HG03575 (cell line): Measurements from ENCODE around the gene KPTN.

Experiments used
- ATAC-seq: cut with Tn5 transposase; IDR thresholded peaks from one replicate; pipeline ENCODE4 v1.9.1; 2021; ENCODE audit not compliant: unreplicated experiment, insufficient number of reproducible peaks, low FRiP score; ENCODE audit errors: extremely low read depth

The KPTN gene

DNA sequence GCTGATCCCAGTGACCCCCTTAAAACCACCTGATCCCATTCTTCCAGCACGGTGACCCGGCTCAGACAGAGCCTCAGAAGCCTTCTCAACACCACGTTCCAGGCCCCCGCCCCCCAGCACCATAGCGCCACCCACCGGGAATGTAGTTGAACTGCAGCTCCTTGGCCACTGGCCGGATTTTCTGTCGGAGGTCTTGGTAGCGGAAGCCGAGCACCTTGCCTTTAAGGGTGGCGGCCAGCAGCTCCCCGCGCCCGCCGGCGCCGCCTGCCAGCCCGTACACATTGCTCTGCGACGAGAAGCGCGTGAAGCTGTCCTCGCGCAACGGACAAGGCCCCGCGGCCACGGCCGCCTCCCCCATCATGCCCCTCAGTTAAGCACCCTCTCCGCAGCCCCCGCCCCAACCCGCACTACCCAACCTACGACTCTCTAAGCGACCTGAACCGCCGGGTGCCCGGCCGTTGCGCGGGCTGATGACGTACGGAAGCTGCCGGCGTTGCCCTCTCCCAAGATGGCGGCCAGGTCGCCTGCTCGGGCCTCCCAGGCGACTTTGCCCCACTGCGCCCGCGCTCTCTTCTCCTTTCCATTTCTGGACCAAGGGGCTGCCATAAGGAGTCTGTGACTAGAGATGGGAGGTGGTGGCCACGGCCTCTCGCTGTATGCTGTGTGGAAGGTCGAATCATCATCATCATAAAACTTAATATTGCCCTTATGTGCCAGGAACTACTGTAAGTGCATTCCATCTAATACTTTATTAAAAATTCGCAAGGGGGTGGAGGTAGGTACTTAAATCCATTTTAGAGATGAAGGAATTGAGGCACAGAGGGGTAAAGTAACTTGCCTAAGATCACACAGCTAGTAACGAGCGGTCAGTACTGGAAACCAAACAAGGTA, at the start of gene KPTN:
TSS of gene KPTN (minus strand) at position 420 of the 891 bp plus-strand sequence. CDS start at position 361, 59 bp downstream.
- ATAC-seq = no peak

DNA sequence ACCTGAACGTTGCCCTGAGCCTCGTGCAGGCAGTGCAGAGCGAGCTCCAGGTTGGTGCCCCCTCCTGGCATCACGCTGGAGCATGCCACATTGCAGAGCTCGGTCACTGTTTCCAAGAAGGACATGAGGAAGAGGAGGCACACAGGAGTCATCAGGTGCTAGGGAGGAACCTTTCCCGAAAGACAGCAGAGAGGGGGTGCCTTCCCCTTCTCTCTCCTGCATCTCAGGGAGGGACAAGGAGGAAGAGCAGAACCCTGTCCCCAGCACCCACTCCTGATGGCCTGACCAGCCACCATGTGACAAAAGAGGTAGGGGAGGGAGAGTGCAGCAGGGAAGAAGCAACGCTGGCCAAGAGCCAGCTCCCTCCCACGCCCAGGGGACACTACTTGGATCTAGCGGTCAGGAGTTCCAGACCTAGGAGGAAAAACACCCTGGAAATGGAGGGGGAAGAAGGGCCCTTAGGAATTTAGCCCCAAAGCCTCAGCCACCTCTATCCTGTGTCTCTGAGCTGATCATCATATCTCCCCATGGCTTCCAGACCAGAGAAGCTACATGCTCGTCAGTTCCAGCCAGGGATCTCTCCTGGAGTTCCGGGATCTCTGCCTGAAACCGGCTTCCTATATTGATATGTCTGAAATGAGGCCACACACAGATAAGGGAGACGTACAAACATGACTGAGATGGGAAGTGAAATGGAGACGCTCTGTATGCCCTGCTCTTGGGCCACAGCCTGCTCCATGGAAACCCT, 47.8 kb upstream of the KPTN start:
- no peak for ATAC-seq

DNA sequence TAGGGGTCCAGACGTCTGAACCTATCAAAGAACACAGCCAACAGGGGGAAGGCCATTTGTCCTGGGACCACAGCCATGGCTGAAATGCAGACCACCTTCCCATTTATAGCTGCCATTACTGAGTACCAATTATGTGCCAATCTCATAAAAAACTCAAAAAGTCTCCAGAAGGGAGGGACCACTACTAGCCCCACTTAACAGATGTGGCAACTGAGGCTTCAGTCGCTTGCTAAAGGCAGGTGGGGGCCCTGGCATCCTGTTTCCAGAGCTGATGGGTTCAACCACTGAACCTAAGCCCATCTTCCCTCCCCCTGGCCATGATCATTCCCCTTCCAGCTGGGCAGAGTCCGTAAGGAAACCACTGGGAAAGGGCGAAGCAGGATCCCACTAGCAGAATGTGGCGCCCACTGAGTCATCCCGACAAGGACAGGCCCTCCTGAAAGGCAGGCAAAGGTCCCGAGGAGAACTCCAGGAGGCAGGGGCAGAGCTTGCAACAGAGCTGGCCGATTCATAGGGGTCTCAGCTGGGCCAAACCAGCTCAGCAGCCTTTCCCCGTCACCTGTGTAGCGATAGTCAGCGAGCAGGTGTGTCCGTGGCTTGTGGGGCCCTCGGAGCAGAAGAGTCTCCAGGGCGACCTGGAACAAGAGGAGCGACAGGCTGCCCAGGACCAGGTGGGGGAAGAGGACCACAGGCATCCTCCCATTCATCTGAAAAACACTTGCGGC, 45.2 kb upstream of the KPTN start:
- ATAC-seq = no peak

GRCh38 chr19:47526798-47527197, 42.8 kb upstream of the KPTN start:
- no peak for ATAC-seq

GRCh38 chr19:47523473-47523872, 39.5 kb upstream of the KPTN start:
- ATAC-seq = no peak

GRCh38 chr19:47521473-47522180, 37.6 kb upstream of the KPTN start:
- ATAC-seq = no peak

GRCh38 chr19:47520839-47521238, 36.8 kb upstream of the KPTN start:
- ATAC-seq = no peak

DNA sequence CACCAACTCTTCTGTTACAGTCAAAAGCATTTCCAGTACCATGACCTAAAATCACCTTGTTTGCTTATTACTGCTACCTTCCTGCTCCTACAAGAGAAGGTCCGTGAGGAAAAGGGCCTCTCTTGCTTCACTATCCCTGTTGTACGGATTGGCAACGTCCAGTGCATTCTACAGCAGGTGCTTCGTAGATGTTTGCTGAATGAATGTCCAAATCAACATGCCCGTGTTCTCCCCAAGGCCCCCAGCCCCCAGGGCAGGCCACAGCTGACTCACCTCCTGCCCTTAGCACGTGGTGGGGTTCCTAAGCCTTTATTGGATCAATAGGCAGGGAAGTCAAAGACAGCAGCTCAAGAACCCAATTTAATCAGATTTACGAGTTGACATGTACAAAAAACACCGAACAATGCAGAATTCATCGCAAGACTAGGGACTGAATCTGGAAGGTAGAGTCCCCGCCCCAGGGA, 36.4 kb upstream of the KPTN start:
- ATAC-seq = no peak

GRCh38 chr19:47518854-47519253, 34.8 kb upstream of the KPTN start:
- no peak for ATAC-seq

DNA sequence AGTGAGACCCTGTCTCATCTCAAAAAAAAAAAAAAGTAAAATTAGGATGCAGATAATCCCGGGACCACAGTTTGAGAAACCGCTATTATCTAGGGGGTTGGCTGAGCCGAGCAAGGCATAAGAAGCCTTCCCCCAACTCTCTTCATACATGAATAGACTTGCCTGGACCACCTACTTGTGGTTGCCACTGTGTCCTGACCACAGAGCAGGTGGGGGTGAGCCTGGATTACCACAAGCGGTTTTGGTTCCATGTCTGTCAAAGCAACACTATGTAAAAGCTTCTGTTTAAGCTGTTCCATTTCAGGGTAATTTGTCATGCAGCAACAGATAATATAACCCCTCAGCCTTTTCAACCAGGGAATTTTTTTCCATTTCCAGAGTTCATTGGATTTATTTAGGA, 34.1 kb upstream of the KPTN start:
- ATAC-seq = no peak

DNA sequence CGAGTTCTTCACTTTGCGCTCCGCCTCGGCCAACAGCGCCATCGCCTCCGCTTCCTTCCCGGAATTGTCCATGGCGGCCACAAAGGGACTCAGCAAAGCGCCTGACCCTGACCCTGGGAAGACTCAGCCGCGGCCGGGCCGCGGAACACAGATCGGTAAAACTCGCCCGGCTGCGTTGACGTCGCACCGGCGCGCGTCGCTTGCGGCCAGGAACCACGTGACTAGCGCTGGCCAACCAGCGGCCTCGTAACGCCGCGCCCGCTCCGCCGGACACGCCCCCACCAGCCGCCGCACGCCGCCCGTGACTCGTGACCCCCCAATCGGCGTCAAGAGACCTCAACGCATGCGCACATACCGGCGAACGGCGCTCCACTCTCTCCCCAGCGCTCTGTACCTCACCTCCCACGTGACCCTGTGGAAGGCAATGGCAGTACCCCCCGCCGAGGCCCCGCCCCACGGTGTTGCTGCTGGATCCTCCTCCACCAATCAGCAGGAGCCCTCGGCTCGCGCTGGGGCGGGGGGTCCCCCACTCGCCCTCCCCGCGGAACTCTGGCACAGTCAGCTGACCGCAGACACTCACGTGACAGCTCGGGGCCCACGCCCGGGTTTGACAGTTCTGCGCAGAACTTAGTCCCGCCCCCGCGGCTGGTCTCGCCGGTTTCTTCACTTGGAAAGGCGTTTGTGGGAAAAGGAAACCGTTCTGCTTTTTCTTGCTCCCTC, 31.0 kb upstream of the KPTN start, which contains the start of gene NAPA:
TSS of gene NAPA (minus strand) at position 195 of the 720 bp plus-strand sequence. CDS start at position 72, 123 bp downstream.
- ATAC-seq = peak; percentile 44

DNA sequence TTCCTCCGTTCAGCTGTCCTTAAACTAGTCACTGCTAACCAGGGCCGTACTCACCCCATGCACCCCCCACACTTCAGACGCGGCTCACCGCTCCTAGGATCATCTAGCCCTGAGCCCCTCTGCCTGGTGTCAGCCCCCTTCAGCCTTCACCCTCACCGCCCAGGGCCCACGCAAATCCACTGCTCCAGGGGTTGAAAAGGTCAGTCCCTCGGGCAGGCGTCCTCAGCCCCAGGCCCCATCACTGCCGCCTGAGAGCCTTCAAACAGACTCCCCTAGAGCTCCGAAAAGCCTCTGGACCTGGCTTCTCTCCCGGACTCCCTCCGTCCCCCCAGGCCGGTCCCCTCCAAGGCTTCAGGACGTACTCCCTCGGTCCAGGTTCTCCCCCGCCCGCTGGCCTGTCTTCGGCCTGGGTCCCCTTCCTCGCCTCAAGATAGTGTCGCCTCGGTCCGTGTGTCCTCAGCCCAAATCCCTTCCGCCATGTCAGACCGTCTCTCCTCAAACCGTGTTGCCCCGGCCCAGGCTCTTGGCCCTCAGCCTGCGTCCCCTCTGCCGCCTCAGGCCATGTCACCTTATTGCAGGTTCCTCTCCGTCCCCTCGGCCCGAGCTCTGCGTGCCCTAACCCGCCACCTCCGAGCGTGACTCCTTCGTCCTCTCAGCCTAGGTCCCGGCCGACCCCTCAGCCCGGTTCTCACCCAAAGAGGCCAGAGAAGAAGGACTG, 30.3 kb upstream of the KPTN start:
- no peak for ATAC-seq

- no peak for ATAC-seq
Measured at GRCh38 chr19:47512948-47513319, 28.9 kb upstream of the KPTN start.

GRCh38 chr19:47512183-47512947, 28.3 kb upstream of the KPTN start:
- no peak for ATAC-seq

GRCh38 chr19:47511681-47512080, 27.7 kb upstream of the KPTN start:
- ATAC-seq = no peak

DNA sequence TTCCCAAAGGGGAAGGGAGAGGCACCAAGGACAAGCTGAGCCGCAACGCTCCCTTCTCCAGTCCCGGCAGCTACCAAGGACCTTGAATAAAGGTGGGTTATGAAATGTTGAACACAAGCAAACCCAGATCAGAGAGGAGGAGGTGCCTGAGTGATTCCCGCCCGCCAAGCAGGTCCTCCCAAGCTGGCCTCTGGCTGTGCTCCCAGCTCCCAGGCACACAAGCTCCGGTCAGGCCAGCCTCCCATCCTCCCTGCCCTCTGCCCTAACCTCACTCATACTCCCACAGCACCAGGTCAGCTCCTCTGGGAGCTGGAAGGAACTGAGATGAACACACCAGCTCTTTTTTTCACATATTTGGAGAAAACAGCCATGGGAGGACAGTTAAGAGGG, 27.1 kb upstream of the KPTN start:
- ATAC-seq = no peak

DNA sequence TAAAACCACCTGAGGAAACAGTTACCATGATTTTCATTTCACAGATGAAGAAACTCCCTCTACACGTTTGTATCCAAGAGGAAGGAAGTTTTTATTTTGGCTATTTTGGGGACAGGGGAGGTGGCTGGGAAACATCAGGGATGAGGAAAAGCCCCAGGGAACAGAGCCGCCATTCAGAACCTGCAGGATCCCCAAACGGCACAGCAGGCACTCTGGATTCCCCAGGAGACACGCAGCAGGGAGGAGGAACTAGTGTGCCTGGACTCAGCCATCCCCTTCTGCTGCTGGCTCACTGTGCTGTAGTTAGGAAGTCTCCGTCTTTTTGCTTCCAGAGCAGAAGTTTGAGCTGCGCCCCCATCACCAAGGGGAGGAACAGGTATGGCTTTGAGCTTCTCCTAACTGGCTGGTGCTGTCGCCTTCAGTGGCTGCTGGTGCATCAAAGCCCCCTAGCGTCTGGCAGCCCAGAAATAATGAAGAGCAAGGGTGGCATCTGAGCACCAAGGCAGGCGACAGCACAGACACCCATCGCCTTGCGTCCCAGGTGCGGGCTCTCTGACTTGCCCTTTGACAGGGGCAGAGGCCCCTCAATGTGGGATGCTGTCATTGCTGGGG, 26.6 kb upstream of the KPTN start:
- no peak for ATAC-seq
